H1 (cell line): ENCODE data around the gene POU6F2. TPM values are rescaled to one million over a fixed set of nuclear protein-coding genes. Genes with fewer than 3 reads are reported as not detected.

Experiments used
- CTCF ChIA-PET: fragments of 300-600 bp; sonication (Branson Sonifier 250); formaldehyde crosslinking; loops from one replicate; lab custom pipeline; 2021; ENCODE audit not compliant: partially characterized antibody; lab: Charles Lee
- POLR2A ChIA-PET: fragments of 300-600 bp; sonication (Branson Sonifier 250); formaldehyde crosslinking; loops from one replicate; lab custom pipeline; 2021; ENCODE audit warnings: inconsistent platforms; ENCODE audit not compliant: partially characterized antibody; lab: Charles Lee
- DNase-seq, 2 experiments: peaks; one replicate each; pipeline versions ENCODE4 v3.0.0 to v3.0.0-alpha.2; 2010 to 2022; ENCODE audit warnings: low spot score in 2 of 2, low read depth in 1 of 2, mixed read lengths in 1 of 2
- FAIRE-seq: peaks from 2 replicates; lab custom pipeline; 2011; peaks lifted over from hg19 to GRCh38; lab: Jason Lieb, UNC
- H2AFZ ChIP-seq: 2 replicates; pipeline ENCODE4 v1.8.1; 2012; ENCODE audit warnings: low read length, inconsistent platforms
- H2AK5ac ChIP-seq: 2 replicates; pipeline ENCODE4 v1.6.1; 2013; ENCODE audit warnings: low read depth, low read length
- H2BK120ac ChIP-seq: replicated peaks from 2 replicates; pipeline ENCODE3; 2013; ENCODE audit warnings: low read depth, low read length, inconsistent platforms
- H2BK12ac ChIP-seq: 2 replicates; pipeline ENCODE4 v1.6.1; 2013; ENCODE audit warnings: low read depth, low read length
- H2BK15ac ChIP-seq: 2 replicates; pipeline ENCODE4 v1.6.1; 2013; ENCODE audit warnings: low read length
- H2BK20ac ChIP-seq: 2 replicates; pipeline ENCODE4 v1.6.1; 2013; ENCODE audit warnings: low read length
- H2BK5ac ChIP-seq: 2 replicates; pipeline ENCODE4 v1.6.1; 2013; ENCODE audit warnings: low read depth, low read length
- H3K14ac ChIP-seq: 2 replicates; pipeline ENCODE4 v1.6.1; 2013; ENCODE audit warnings: inconsistent platforms; ENCODE audit not compliant: insufficient read length
- H3K18ac ChIP-seq: 2 replicates; pipeline ENCODE4 v1.6.1; 2013; ENCODE audit warnings: low read length; ENCODE audit errors: extremely low read depth
- H3K23ac ChIP-seq: 2 replicates; pipeline ENCODE4 v1.6.1; 2013; ENCODE audit warnings: inconsistent platforms; ENCODE audit not compliant: insufficient read length
- H3K23me2 ChIP-seq: 2 replicates; pipeline ENCODE4 v1.6.1; 2013; ENCODE audit warnings: low read depth, low read length
- H3K27ac ChIP-seq: 2 replicates; pipeline ENCODE4 v1.6.1; 2011; ENCODE audit warnings: low read depth, low read length, inconsistent platforms
- H3K27me3 ChIP-seq, 4 experiments: replicated peaks in 1 of 4; 1 replicate in 1 of 4; 2 replicates in 3 of 4; pipeline versions ENCODE4 v1.6.1 to v1.8.1; 2011 to 2013; ENCODE audit warnings: low read length in 3 of 4, mild to moderate bottlenecking in 3 of 4, inconsistent platforms in 2 of 4, mixed read lengths in 2 of 4, moderate library complexity in 1 of 4; ENCODE audit not compliant: control insufficient read depth in 3 of 4, insufficient read depth in 3 of 4; ENCODE audit errors: extremely low read depth in 1 of 4
- H3K36me3 ChIP-seq, 4 experiments: 2 replicates each; pipeline versions ENCODE4 v1.6.1 to v1.8.1; 2011 to 2013; ENCODE audit warnings: mild to moderate bottlenecking in 4 of 4, low read length in 3 of 4, moderate library complexity in 2 of 4, control low read depth in 1 of 4, inconsistent platforms in 1 of 4; ENCODE audit not compliant: insufficient read depth in 4 of 4, control insufficient read depth in 2 of 4
- H3K4ac ChIP-seq: replicated peaks from 2 replicates; pipeline ENCODE3; 2013; ENCODE audit warnings: low read length, low read depth, mixed read lengths, inconsistent platforms; ENCODE audit not compliant: insufficient read length
- H3K4me1 ChIP-seq, 4 experiments: replicated peaks in 1 of 4; 1 replicate in 1 of 4; 2 replicates in 3 of 4; pipeline versions ENCODE4 v1.6.1 to v1.8.1; 2011 to 2013; ENCODE audit warnings: low read length in 3 of 4, inconsistent platforms in 2 of 4, mixed read lengths in 1 of 4; ENCODE audit not compliant: insufficient read depth in 4 of 4, control insufficient read depth in 3 of 4
- H3K4me2 ChIP-seq, 2 experiments: 2 replicates each; pipeline versions ENCODE4 v1.6.1 to v1.8.1; 2011 to 2013; ENCODE audit warnings: low read depth in 2 of 2, low read length in 2 of 2, control low read depth in 1 of 2, inconsistent platforms in 1 of 2, mild to moderate bottlenecking in 1 of 2; ENCODE audit not compliant: insufficient read depth in 1 of 2
- H3K4me3 ChIP-seq, 4 experiments: fragments of 200-600, 300-600 bp in 1 of 4; sonication (generic), shearing (Covaris generic), sonication (Bioruptor Twin) in 1 of 4; 2 replicates each; pipeline versions ENCODE4 v1.5.1 to v1.8.1; 2011 to 2016; ENCODE audit warnings: low read length in 4 of 4, low read depth in 3 of 4, control low read depth in 2 of 4, inconsistent platforms in 2 of 4, mild to moderate bottlenecking in 2 of 4, mixed read lengths in 1 of 4, moderate library complexity in 1 of 4; ENCODE audit not compliant: insufficient read depth in 2 of 4; ENCODE audit errors: extremely low read depth in 1 of 4
- H3K56ac ChIP-seq: replicated peaks from 2 replicates; pipeline ENCODE3; 2013; ENCODE audit warnings: low read depth, mild to moderate bottlenecking, mixed read lengths, low read length, inconsistent platforms; ENCODE audit not compliant: insufficient read length
- H3K79me1 ChIP-seq: 2 replicates; pipeline ENCODE4 v1.6.1; 2013; ENCODE audit warnings: low read depth, low read length, control low read depth
- H3K79me2 ChIP-seq, 2 experiments: 2 replicates each; pipeline versions ENCODE4 v1.6.1 to v1.8.1; 2012 to 2013; ENCODE audit warnings: low read length in 2 of 2, mild to moderate bottlenecking in 2 of 2, inconsistent platforms in 1 of 2; ENCODE audit not compliant: insufficient read depth in 2 of 2, control insufficient read depth in 1 of 2
- H3K9ac ChIP-seq, 4 experiments: replicated peaks in 1 of 4; 1 replicate in 1 of 4; 2 replicates in 3 of 4; pipeline versions ENCODE4 v1.6.1 to v1.8.1; 2011 to 2013; ENCODE audit warnings: low read depth in 3 of 4, low read length in 3 of 4, control low read depth in 2 of 4, mild to moderate bottlenecking in 2 of 4, moderate library complexity in 2 of 4, inconsistent platforms in 1 of 4; ENCODE audit errors: extremely low read depth in 1 of 4
- H3K9me3 ChIP-seq, 2 experiments: 2 replicates each; pipeline versions ENCODE4 v1.6.1 to v1.8.1; 2012 to 2013; ENCODE audit warnings: mild to moderate bottlenecking in 2 of 2, moderate library complexity in 2 of 2, control low read depth in 1 of 2, inconsistent platforms in 1 of 2, low read depth in 1 of 2, low read length in 1 of 2, mixed read lengths in 1 of 2; ENCODE audit not compliant: insufficient read depth in 2 of 2
- H4K20me1 ChIP-seq, 2 experiments: replicated peaks in 1 of 2; 2 replicates each; pipeline versions ENCODE3 to v1.8.1; 2011 to 2013; ENCODE audit warnings: inconsistent platforms in 2 of 2, low read length in 2 of 2, mild to moderate bottlenecking in 1 of 2; ENCODE audit not compliant: insufficient read depth in 2 of 2, control insufficient read depth in 1 of 2
- H4K5ac ChIP-seq: 2 replicates; pipeline ENCODE4 v1.6.1; 2013; ENCODE audit warnings: low read length, low read depth, mixed read lengths, inconsistent platforms; ENCODE audit not compliant: insufficient read length
- H4K8ac ChIP-seq: 2 replicates; pipeline ENCODE4 v1.8.0; 2013; ENCODE audit warnings: mild to moderate bottlenecking, moderate library complexity, low read length, inconsistent platforms; ENCODE audit not compliant: insufficient read depth; ENCODE audit errors: extremely low read depth
- H4K91ac ChIP-seq: replicated peaks from 2 replicates; pipeline ENCODE3; 2013; ENCODE audit warnings: low read length, mixed read lengths, inconsistent platforms; ENCODE audit not compliant: insufficient read length
- BCL11A ChIP-seq, 2 experiments: IDR thresholded peaks; one replicate each; pipeline ENCODE4 v1.6.1; 2011; ENCODE audit warnings: low read depth in 2 of 2, low read length in 2 of 2, mild to moderate bottlenecking in 2 of 2
- CREB1 ChIP-seq: IDR thresholded peaks from 2 replicates; pipeline ENCODE4 v1.6.1; 2012; ENCODE audit warnings: inconsistent platforms
- JUND ChIP-seq: IDR thresholded peaks from 2 replicates; pipeline ENCODE4 v1.6.1; 2011; ENCODE audit warnings: mild to moderate bottlenecking, improper control_type of control experiment, low read length
- NANOG ChIP-seq: IDR thresholded peaks from 2 replicates; pipeline ENCODE4 v1.6.1; 2011; ENCODE audit warnings: low read length, low read depth, mild to moderate bottlenecking, inconsistent platforms; ENCODE audit not compliant: insufficient read depth, poor library complexity, severe bottlenecking
- NRF1 ChIP-seq: IDR thresholded peaks from 2 replicates; pipeline ENCODE4 v1.6.1; 2011; ENCODE audit warnings: mild to moderate bottlenecking, low read depth, low read length, improper control_type of control experiment
- PHF8 ChIP-seq: fragments of 200-600 bp; sonication (generic); conservative IDR thresholded peaks from 2 replicates; pipeline ENCODE4 v1.7.1; 2012; ENCODE audit warnings: low read depth, mild to moderate bottlenecking, inconsistent platforms, low read length, moderate library complexity
- POLR2A ChIP-seq, 2 experiments: IDR thresholded peaks; 1 replicate in 1 of 2; 2 replicates in 1 of 2; pipeline ENCODE4 v1.6.1; 2011; ENCODE audit warnings: low read depth in 2 of 2, low read length in 2 of 2, mild to moderate bottlenecking in 2 of 2; ENCODE audit errors: control extremely low read depth in 1 of 2
- POLR2AphosphoS5 ChIP-seq: IDR thresholded peaks from 2 replicates; pipeline ENCODE4 v1.6.1; 2011; ENCODE audit warnings: low read depth, low read length
- RBBP5 ChIP-seq: IDR thresholded peaks from 2 replicates; pipeline ENCODE4 v1.7.1; 2012; ENCODE audit warnings: low read depth, mild to moderate bottlenecking, inconsistent platforms, low read length, moderate library complexity, borderline replicate concordance
- SIN3A ChIP-seq, 2 experiments: IDR thresholded peaks in 1 of 2; conservative IDR thresholded peaks in 1 of 2; 2 replicates each; pipeline ENCODE4 v1.6.1; 2011 to 2012; ENCODE audit warnings: low read length in 2 of 2, improper control_type of control experiment in 1 of 2, low read depth in 1 of 2, mild to moderate bottlenecking in 1 of 2
- SIRT6 ChIP-seq: IDR thresholded peaks from one replicate; pipeline ENCODE4 v1.7.1; 2012; ENCODE audit warnings: low read length, inconsistent platforms
- SP2 ChIP-seq: IDR thresholded peaks from 2 replicates; pipeline ENCODE4 v1.6.1; 2012; ENCODE audit warnings: mild to moderate bottlenecking, low read length, inconsistent platforms
- SUZ12 ChIP-seq: fragments of 200-600 bp; sonication (generic); IDR thresholded peaks from 2 replicates; pipeline ENCODE4 v1.6.1; 2012; ENCODE audit warnings: mild to moderate bottlenecking, inconsistent platforms, low read length, moderate library complexity, mixed read lengths
- TAF1 ChIP-seq: IDR thresholded peaks from 2 replicates; pipeline ENCODE4 v1.6.1; 2011; ENCODE audit warnings: mild to moderate bottlenecking, low read depth, low read length
- TEAD4 ChIP-seq: IDR thresholded peaks from 2 replicates; pipeline ENCODE4 v1.6.1; 2012; ENCODE audit warnings: low read depth, low read length, inconsistent platforms, mixed read lengths
- WGBS, 2 experiments: shearing (Covaris generic) in 1 of 2; methylation state at CpG; one replicate each; pipeline versions ENCODE4 v1.1.6 to v1.1.7; 2013 to 2015; ENCODE audit warnings: low lambda C conversion rate in 2 of 2, mixed read lengths in 2 of 2, inconsistent platforms in 1 of 2, low coverage in 1 of 2, missing lambda C conversion rate in 1 of 2; ENCODE audit not compliant: insufficient replicate concordance in 2 of 2, insufficient coverage in 1 of 2, insufficient read length in 1 of 2; ENCODE audit errors: extremely low coverage in 1 of 2, missing lambda C conversion rate in 1 of 2; 5-methylcytosine and 5-hydroxymethylcytosine counted together
- polyA plus RNA-seq, 7 experiments: library from polyadenylated mRNA; depleted of rRNA in 3 of 7; stranded (reverse) in 5 of 7; unstranded in 2 of 7; fragments of >200 nt in 5 of 7; fragments of 200-250 nt in 2 of 7; gene quantifications; 1 replicate in 5 of 7; 2 replicates in 1 of 7; 4 replicates in 1 of 7; pipeline versions ENCODE4 v1.2.1 to v1.2.3, GENCODE V29; 2011 to 2013; ENCODE audit warnings: missing spikeins in 2 of 7, mixed read lengths in 2 of 7
- total RNA-seq: library from RNA; stranded (reverse); fragmentation: NEBNext Ultra II Directional; extraction: Animal tissue kit (Norgen Biotek cat#: 25700); gene quantifications from 2 replicates; pipeline ENCODE4 v1.2.1, GENCODE V29; 2021
- TF ChIP-seq, protein P1 (sequence below): IDR thresholded peaks from 2 replicates; pipeline ENCODE4 v1.6.1; 2012; ENCODE audit warnings: inconsistent platforms

The POU6F2 gene
- total and polyA plus RNA-seq, 2 of the 8 experiments (the other 6 are each of a cell fraction or from before 2014, with no cell fraction given) = 1.1 to 2.0 TPM

DNA sequence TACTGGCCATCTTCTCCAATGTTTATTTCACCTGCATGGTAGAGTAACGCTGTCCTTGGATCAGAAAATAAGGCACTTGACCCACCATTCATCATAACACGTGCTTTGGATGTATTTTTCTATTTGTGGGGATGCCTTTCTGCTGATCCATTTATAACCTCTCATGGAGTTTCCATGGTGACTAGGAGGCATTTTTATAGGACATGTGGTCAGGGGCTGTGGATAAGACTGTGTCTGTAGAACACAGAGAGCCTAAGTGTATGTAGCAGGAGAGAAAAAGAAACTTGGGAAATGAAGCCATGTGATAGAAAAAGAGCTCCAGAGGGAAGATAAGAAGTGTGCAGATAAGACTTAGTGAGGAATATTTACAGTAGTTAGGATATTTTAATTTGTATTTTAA, 184.2 kb downstream of the POU6F2 start:
- POLR2A ChIA-PET = no interaction called here
- TF ChIP-seq POLR2A (IDR thresholded peaks at IDR 0.05; ENCODE audit: control extremely low read depth in 1 of 2, low read depth in 2 of 2, low read length in 2 of 2) = no peak
- TF ChIP-seq TEAD4 = no peak
- no peak for TF ChIP-seq SIN3A (conservative IDR thresholded peaks at IDR 0.05 in 1 of 2, IDR thresholded peaks at IDR 0.05 in 1 of 2; ENCODE audit: low read depth in 1 of 2, low read length in 2 of 2)
- TF ChIP-seq RBBP5 = no peak
- no peak for TF ChIP-seq BCL11A (IDR thresholded peaks at IDR 0.05; ENCODE audit: low read depth in 2 of 2, low read length in 2 of 2)
- TF ChIP-seq POLR2AphosphoS5 = no peak
- TF ChIP-seq, protein P1, sequence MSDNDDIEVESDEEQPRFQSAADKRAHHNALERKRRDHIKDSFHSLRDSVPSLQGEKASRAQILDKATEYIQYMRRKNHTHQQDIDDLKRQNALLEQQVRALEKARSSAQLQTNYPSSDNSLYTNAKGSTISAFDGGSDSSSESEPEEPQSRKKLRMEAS = no peak
- TF ChIP-seq NRF1 = no peak
- no peak for TF ChIP-seq SP2
- no peak for TF ChIP-seq SUZ12
- TF ChIP-seq TAF1 = no peak
- TF ChIP-seq SIRT6 = no peak
- TF ChIP-seq CREB1 = no peak
- TF ChIP-seq JUND = no peak
- TF ChIP-seq NANOG = no peak
- TF ChIP-seq PHF8 = no peak

More for the DNA sequence above, 184.2 kb downstream of the POU6F2 start:
- no peak overlapping the region for H2BK20ac ChIP-seq
- H2BK12ac ChIP-seq = no peak overlapping the region
- H3K23ac ChIP-seq = no peak overlapping the region
- H2AFZ ChIP-seq = no peak overlapping the region
- FAIRE-seq (no peak), DNase-seq (no peak)
- H4K91ac ChIP-seq = no peak overlapping the region
- H2AK5ac ChIP-seq = no peak overlapping the region
- no peak overlapping the region for H4K8ac ChIP-seq
- no peak overlapping the region for H2BK5ac ChIP-seq
- H3K9me3 ChIP-seq = no peaks in the 10 kb centered on the region
- H3K9ac ChIP-seq = no peak overlapping the region
- H3K4me2 ChIP-seq = no peak overlapping the region
- no peak overlapping the region for H4K5ac ChIP-seq
- WGBS, 2 experiments = 85% methylated on average over 2 of the region's 2 CpGs; no CpG with 5 or more reads in 1 of the 2 experiments
- no peaks in the 10 kb centered on the region for H4K20me1 ChIP-seq
- H3K4me1 ChIP-seq = no peaks in the 10 kb centered on the region
- H3K14ac ChIP-seq = no peak overlapping the region
- H3K27ac ChIP-seq = no peak overlapping the region
- CTCF ChIA-PET = interaction anchor here (1.0 kb wide), 1 partner anchor 214 kb away, joined by 4 read pairs; no protein-coding TSS in a partner anchor
- H3K79me2 ChIP-seq = no peaks in the 10 kb centered on the region
- no peak overlapping the region for H3K4me3 ChIP-seq
- no peak overlapping the region for H2BK15ac ChIP-seq
- H3K27me3 ChIP-seq = no peaks in the 10 kb centered on the region
- no peaks in the 10 kb centered on the region for H3K36me3 ChIP-seq
- no peak overlapping the region for H3K4ac ChIP-seq
- no peaks in the 10 kb centered on the region for H3K23me2 ChIP-seq
- H3K56ac ChIP-seq = no peak overlapping the region
- no peak overlapping the region for H2BK120ac ChIP-seq
- no peak overlapping the region for H3K18ac ChIP-seq
- H3K79me1 ChIP-seq = no peaks in the 10 kb centered on the region
